Ishikawa (cell line): ENCODE results near the gene GATC.

ENCODE experiments used
- CREB1 ChIP-seq: IDR thresholded peaks from 2 replicates; pipeline ENCODE4 v1.6.1; 2012; ENCODE audit warnings: low read depth
- EGR1 ChIP-seq: IDR thresholded peaks from 2 replicates; pipeline ENCODE4 v1.6.1; 2012
- EP300 ChIP-seq: IDR thresholded peaks from 2 replicates; pipeline ENCODE4 v1.6.1; 2012; ENCODE audit warnings: borderline replicate concordance
- FOXM1 ChIP-seq: IDR thresholded peaks from 2 replicates; pipeline ENCODE4 v1.6.1; 2012; ENCODE audit warnings: low read depth, borderline replicate concordance
- NFIC ChIP-seq: IDR thresholded peaks from 2 replicates; pipeline ENCODE4 v1.6.1; 2012
- RAD21 ChIP-seq: IDR thresholded peaks from 2 replicates; pipeline ENCODE4 v1.6.1; 2012; ENCODE audit warnings: low read depth
- REST ChIP-seq: IDR thresholded peaks from 2 replicates; pipeline ENCODE4 v1.6.1; 2012; ENCODE audit warnings: low read depth, mild to moderate bottlenecking
- TAF1 ChIP-seq: IDR thresholded peaks from 2 replicates; pipeline ENCODE4 v1.6.1; 2012; ENCODE audit warnings: low read depth, mild to moderate bottlenecking
- TCF12 ChIP-seq: IDR thresholded peaks from 2 replicates; pipeline ENCODE4 v1.6.1; 2012; ENCODE audit warnings: low read depth
- USF1 ChIP-seq: IDR thresholded peaks from 2 replicates; pipeline ENCODE4 v1.6.1; 2012
- YY1 ChIP-seq: IDR thresholded peaks from 2 replicates; pipeline ENCODE4 v1.6.1; 2012; ENCODE audit warnings: low read depth

GRCh38 chr12:120472521-120472920 is 26.3 kb downstream of the GATC start:
- TF ChIP-seq USF1 (no peak), EGR1 (no peak), RAD21 (no peak), EP300 (no peak), YY1 (no peak), TAF1 (no peak), REST (no peak), NFIC (no peak), CREB1 (no peak), FOXM1 (no peak), TCF12 (no peak)
